SK-N-SH treated with all-trans-retinoic acid at 6 μM for 48 hours (cell line): ENCODE measurements around the gene SAMD1.

Source experiments
- PPARA ChIP-seq: fragments of 250-450 bp; sonication (Bioruptor Pico); IDR thresholded peaks from 2 replicates; pipeline ENCODE4 v1.5.0; 2020; ENCODE audit warnings: mild to moderate bottlenecking, borderline replicate concordance
- SNAI2 ChIP-seq: fragments of 250-450 bp; sonication (Bioruptor Pico); IDR thresholded peaks from 2 replicates; pipeline ENCODE4 v1.5.0; 2020; ENCODE audit warnings: mild to moderate bottlenecking, moderate library complexity

DNA sequence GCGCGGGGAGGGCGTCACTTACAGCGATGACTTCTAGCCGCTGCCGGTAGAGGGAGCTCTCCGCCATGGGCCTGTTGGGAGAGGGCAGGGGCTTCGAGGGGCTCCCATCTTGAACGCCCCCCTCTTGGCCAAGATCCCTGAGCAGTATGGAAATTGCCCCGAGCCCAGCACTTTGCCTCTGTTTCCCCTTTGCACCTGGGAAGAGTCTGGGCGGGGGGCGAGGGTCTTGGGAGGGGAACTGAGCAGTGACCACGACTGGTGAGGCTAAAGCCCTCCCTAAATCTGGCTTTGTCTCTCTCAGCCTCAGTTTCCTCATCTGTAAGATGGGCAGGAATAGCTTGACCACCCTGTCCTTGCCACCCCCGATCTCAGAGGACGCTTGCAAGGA is 31.5 kb downstream of the SAMD1 start:
- no peak for TF ChIP-seq SNAI2 (CRISPR knock-in tag)
- TF ChIP-seq PPARA (CRISPR knock-in tag), result no peak
